MCF 10A (cell line): ENCODE data around the gene GASK1B. TPM values are rescaled to one million over a fixed set of nuclear protein-coding genes. Genes with fewer than 3 reads are reported as not detected.

Experiments used
- BruUV-seq: library from RNA; stranded (reverse); fragments of 400-500 nt; replicated peaks from 2 replicates; lab custom pipeline; 2021; lab: Mats Ljungman, UMichigan
- CTCF ChIA-PET: fragments of 300-600 bp; sonication (Branson Sonifier 250); formaldehyde crosslinking; extraction: SDS; loops from one replicate; lab custom pipeline; 2021; ENCODE audit warnings: antibody characterized with exemption, inconsistent platforms; lab: Yijun Ruan, JAX
- POLR2A ChIA-PET: fragments of 300-600, 350-650 bp; sonication (Branson Sonifier 250); formaldehyde crosslinking; extraction: SDS; loops from one replicate; lab custom pipeline; 2020; ENCODE audit warnings: antibody characterized with exemption, inconsistent platforms; lab: Yijun Ruan, JAX
- DNase-seq: peaks from one replicate; pipeline ENCODE4 v3.0.0-alpha.2; 2018; ENCODE audit not compliant: unreplicated experiment
- H3K27ac Mint-ChIP-seq: one replicate; pipeline ENCODE4 v1.8.0; 2022; ENCODE audit warnings: mild to moderate bottlenecking, low read depth, mixed read lengths; ENCODE audit not compliant: unreplicated experiment
- H3K27me3 Mint-ChIP-seq: one replicate; pipeline ENCODE4 v1.8.0; 2022; ENCODE audit warnings: mixed read lengths; ENCODE audit not compliant: insufficient read depth, unreplicated experiment
- H3K36me3 Mint-ChIP-seq: one replicate; pipeline ENCODE4 v1.8.0; 2022; ENCODE audit warnings: mild to moderate bottlenecking, moderate library complexity, mixed read lengths; ENCODE audit not compliant: insufficient read depth, unreplicated experiment
- H3K4me1 Mint-ChIP-seq: one replicate; pipeline ENCODE4 v1.8.0; 2022; ENCODE audit warnings: mixed read lengths; ENCODE audit not compliant: insufficient read depth, unreplicated experiment
- H3K4me3 Mint-ChIP-seq: one replicate; pipeline ENCODE4 v1.8.0; 2022; ENCODE audit warnings: mild to moderate bottlenecking, moderate library complexity, mixed read lengths; ENCODE audit not compliant: unreplicated experiment
- H3K9me3 Mint-ChIP-seq: one replicate; pipeline ENCODE4 v1.8.0; 2022; ENCODE audit warnings: mixed read lengths; ENCODE audit not compliant: unreplicated experiment
- intact Hi-C: fragments of 100-400 bp; cut with micrococcal nuclease; formaldehyde crosslinking; loops from 2 replicates; pipeline ENCODE4 v1.14.1; 2022
- total RNA-seq: library from RNA; stranded (reverse); gene quantifications from 2 replicates; pipeline ENCODE4 v1.2.3, GENCODE V29; 2022
- TF ChIP-seq, protein P1 (sequence below): fragments of 200-600 bp; IDR thresholded peaks from one replicate; pipeline ENCODE4 v1.8.0; 2022; ENCODE audit warnings: antibody characterized with exemption, mild to moderate bottlenecking; ENCODE audit not compliant: unreplicated experiment

GASK1B gene
- total RNA-seq, 1 experiment from 2014 or later = 9.7 TPM

DNA sequence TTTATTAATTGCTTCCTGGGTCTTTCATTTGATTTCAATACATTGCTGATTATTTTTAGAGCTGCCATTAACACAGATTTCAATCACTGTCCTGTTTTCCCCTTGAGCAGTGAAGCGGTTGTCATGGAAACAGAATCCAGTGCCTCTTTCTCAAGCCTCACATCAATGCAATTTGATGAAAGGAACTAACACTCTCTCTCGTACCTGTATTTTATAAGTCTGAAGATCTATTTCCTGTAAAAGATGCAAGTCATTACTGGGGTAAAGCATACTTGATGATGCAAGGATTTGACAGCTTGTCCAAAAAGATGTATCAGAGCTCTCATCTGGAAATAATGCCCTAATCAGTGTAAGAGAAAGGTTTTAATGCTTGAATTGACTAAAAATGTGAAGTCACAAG, 17.9 kb upstream of the GASK1B start:
- intact Hi-C loops = loop anchor here (5.0 kb wide), 1 partner anchor 437 kb away; no protein-coding TSS in a partner anchor
- no peaks in the 10 kb centered on the region for H3K4me1 Mint-ChIP-seq
- H3K27me3 Mint-ChIP-seq = no peaks in the 10 kb centered on the region
- H3K9me3 Mint-ChIP-seq = no peaks in the 10 kb centered on the region
- no peak overlapping the region for H3K27ac Mint-ChIP-seq
- DNase-seq = no peak
- TF ChIP-seq, protein P1, sequence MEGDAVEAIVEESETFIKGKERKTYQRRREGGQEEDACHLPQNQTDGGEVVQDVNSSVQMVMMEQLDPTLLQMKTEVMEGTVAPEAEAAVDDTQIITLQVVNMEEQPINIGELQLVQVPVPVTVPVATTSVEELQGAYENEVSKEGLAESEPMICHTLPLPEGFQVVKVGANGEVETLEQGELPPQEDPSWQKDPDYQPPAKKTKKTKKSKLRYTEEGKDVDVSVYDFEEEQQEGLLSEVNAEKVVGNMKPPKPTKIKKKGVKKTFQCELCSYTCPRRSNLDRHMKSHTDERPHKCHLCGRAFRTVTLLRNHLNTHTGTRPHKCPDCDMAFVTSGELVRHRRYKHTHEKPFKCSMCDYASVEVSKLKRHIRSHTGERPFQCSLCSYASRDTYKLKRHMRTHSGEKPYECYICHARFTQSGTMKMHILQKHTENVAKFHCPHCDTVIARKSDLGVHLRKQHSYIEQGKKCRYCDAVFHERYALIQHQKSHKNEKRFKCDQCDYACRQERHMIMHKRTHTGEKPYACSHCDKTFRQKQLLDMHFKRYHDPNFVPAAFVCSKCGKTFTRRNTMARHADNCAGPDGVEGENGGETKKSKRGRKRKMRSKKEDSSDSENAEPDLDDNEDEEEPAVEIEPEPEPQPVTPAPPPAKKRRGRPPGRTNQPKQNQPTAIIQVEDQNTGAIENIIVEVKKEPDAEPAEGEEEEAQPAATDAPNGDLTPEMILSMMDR = no peak
- peaks cover 26% of the 10 kb centered on the region for H3K36me3 Mint-ChIP-seq
- no TSS peak for BruUV-seq
- ChIA-PET CTCF (interaction anchor here (0.6 kb wide), 1 partner anchor 70 kb away, joined by 3 read pairs; no protein-coding TSS in a partner anchor), POLR2A (no interaction called here)
- no peak overlapping the region for H3K4me3 Mint-ChIP-seq

DNA sequence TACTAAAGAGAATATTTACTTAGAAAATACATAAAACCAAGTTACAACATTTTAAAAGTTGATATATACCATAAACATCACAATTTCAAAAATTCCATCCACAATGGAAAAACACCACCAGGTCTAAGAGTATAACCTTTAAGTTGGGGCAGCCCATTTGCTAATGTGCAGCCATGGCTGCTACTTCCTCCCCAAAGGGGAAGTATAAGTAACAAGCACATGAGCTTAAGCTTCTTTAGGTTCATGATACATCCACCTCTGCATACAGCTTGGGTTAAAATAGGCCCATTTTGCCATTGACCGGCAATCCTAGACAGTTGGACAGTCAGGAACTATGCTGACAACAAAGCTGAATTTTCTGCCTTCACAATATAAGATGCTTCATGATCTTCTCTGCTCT, 16.6 kb upstream of the GASK1B start:
- Mint-ChIP-seq H3K27ac (no peak overlapping the region), H3K36me3 (peaks cover 26% of the 10 kb centered on the region), H3K9me3 (no peaks in the 10 kb centered on the region), H3K4me1 (no peaks in the 10 kb centered on the region), H3K27me3 (no peaks in the 10 kb centered on the region), H3K4me3 (no peak overlapping the region)
- BruUV-seq = no TSS peak
- ChIA-PET CTCF (interaction anchor here (1.2 kb wide), 2 partner anchors 13 to 18 kb away, joined by 5 to 6 read pairs; no protein-coding TSS in a partner anchor), POLR2A (no interaction called here)
- DNase-seq = no peak
- TF ChIP-seq, protein P1 = no peak
- intact Hi-C loops = no loop called here

DNA sequence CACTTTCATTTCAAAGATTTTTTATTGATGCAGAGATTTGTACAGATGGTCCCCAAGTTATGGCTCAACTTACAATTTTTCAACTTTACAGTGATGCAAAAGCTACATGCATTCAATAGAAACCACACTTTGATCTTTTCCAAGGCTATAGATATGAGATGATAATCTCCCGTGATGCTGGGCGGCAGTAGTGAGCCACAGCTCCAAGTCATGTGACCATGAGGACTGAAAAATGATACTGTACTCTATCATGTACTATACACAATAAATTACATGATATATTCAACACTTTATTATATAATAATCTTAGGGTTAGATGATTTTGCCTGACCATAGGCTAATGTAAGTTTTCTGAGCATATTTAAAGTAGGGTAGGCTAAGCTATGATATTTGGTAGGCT, 14.0 kb upstream of the GASK1B start:
- H3K4me3 Mint-ChIP-seq = no peak overlapping the region
- H3K4me1 Mint-ChIP-seq = no peaks in the 10 kb centered on the region
- intact Hi-C loops = no loop called here
- no peak for DNase-seq
- no peak overlapping the region for H3K27ac Mint-ChIP-seq
- H3K9me3 Mint-ChIP-seq = no peaks in the 10 kb centered on the region
- H3K36me3 Mint-ChIP-seq = peaks cover 14% of the 10 kb centered on the region
- ChIA-PET CTCF (interaction anchor here (0.6 to 0.8 kb wide), 3 partner anchors 9 to 441 kb away, joined by 3 to 5 read pairs (median 4); no protein-coding TSS in a partner anchor), POLR2A (interaction anchor here (0.6 kb wide), 2 partner anchors 9 to 112 kb away, joined by 3 read pairs; no protein-coding TSS in a partner anchor)
- H3K27me3 Mint-ChIP-seq = no peaks in the 10 kb centered on the region
- no TSS peak for BruUV-seq
- TF ChIP-seq, protein P1 = no peak

DNA sequence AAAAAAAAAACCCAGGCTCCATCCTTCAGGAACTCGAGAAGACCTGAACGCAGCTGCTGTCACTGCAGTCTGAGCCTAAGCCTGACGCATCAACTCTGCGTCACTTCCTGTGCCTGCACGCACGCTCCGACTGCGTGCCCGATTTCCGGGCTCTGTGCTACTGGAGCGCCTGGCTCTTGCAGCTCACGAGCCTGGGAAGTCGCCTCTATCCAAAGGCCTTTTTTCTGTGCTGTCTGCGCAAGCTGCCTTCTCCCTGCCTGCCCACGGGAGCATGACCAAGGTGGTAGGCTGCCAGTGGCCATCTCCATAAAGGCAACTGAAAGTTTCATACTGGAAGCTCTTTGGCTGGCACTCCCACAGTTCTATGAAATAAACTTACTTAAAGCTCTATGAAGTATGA, 9.9 kb upstream of the GASK1B start:
- H3K36me3 Mint-ChIP-seq = peaks cover 6% of the 10 kb centered on the region
- no peaks in the 10 kb centered on the region for H3K27me3 Mint-ChIP-seq
- TF ChIP-seq, protein P1 = no peak
- no TSS peak for BruUV-seq
- no peaks in the 10 kb centered on the region for H3K9me3 Mint-ChIP-seq
- H3K27ac Mint-ChIP-seq = no peak overlapping the region
- DNase-seq = no peak
- no peak overlapping the region for H3K4me3 Mint-ChIP-seq
- CTCF ChIA-PET = interaction anchor here (0.6 to 4.8 kb wide), 5 partner anchors 11 to 140 kb away, joined by 3 to 28 read pairs (median 4); no protein-coding TSS in a partner anchor
- intact Hi-C loops = no loop called here
- POLR2A ChIA-PET = interaction anchor here (0.5 to 0.6 kb wide), 2 partner anchors 184 to 409 kb away, joined by 3 to 4 read pairs; no protein-coding TSS in a partner anchor
- H3K4me1 Mint-ChIP-seq = no peaks in the 10 kb centered on the region
